ENCODE results near the gene PPP1R12C. TPM values are rescaled to one million over a fixed set of nuclear protein-coding genes. Genes with fewer than 3 reads are reported as not detected.
"Not testable (repeated sequence)": the region's sequence is repeated elsewhere in the genome, so short reads cannot be mapped to it uniquely, and the experiment has no call there.

The PPP1R12C gene
- polyA plus RNA-seq, 1 experiment: 50.8 TPM

DNA sequence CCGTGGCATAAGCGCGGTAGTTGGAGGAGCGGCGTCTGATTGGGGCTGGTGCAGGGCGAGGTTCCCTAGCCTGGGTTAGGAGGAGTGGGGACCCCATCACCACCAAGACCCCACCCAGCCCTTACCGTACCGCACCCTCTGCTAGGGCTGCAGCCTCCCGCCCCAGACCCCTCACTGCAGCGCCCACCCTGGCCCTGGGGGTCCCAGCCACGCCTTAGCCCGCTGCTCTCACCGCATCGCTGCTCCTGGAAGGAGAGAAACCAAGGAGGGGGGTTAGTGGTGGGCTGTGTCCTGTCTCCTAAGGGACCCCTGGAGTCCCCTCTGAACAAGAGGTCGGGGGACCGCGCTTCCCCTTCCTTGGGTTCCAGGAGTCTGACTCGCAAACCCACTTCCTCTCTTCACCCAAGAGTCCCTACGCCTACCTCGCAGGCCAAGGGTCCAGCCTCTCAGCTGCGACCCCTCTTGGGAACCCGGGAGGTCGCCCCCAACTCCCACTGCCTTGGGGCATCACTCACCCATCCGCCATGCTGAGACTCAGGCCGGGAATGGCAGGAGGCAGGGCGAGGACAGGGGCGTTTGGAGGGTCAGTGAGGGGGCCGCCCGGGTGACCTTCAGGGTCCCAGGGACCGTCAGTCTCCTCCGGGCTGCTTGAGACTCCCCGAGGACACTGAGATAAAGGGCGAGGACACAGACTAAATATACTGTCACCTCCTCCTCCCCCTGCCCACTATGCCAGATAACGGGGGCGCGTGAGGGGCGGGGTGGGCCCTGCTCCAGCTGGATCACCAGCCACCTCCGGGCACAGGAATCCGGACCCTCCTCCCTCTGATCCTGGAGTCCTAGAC lies 39.8 kb upstream of the PPP1R12C start, which contains the start of gene TNNI3:
Gene TNNI3, minus strand, starts transcription at position 669 of the 845 bp plus-strand sequence. Its CDS starts 143 bp downstream, at position 526.
- Histone ChIP-seq H3K27me3 (ENCODE audit: control insufficient read depth, insufficient read depth, low read length) (peaks cover 5% of the 10 kb centered on the region; the same call in 1 of the 2 replicates), H3K36me3 (ENCODE audit: control insufficient read depth, insufficient read depth, low read length) (no peaks in the 10 kb centered on the region), H3K4me3 (ENCODE audit: low read depth, low read length) (no peak within 1 kb of the TSS)
- ChIA-PET CTCF (interaction anchor here (0.7 kb wide), 1 partner anchor 66 kb away, joined by 4 read pairs; no protein-coding TSS in a partner anchor), POLR2A (no interaction called here)
- no peak for DNase-seq (ENCODE audit: low read depth)
- TF ChIP-seq, protein P1, sequence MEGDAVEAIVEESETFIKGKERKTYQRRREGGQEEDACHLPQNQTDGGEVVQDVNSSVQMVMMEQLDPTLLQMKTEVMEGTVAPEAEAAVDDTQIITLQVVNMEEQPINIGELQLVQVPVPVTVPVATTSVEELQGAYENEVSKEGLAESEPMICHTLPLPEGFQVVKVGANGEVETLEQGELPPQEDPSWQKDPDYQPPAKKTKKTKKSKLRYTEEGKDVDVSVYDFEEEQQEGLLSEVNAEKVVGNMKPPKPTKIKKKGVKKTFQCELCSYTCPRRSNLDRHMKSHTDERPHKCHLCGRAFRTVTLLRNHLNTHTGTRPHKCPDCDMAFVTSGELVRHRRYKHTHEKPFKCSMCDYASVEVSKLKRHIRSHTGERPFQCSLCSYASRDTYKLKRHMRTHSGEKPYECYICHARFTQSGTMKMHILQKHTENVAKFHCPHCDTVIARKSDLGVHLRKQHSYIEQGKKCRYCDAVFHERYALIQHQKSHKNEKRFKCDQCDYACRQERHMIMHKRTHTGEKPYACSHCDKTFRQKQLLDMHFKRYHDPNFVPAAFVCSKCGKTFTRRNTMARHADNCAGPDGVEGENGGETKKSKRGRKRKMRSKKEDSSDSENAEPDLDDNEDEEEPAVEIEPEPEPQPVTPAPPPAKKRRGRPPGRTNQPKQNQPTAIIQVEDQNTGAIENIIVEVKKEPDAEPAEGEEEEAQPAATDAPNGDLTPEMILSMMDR (IDR thresholded peaks at IDR 0.05; ENCODE audit: insufficient read depth, low read depth, low read length): no peak

DNA sequence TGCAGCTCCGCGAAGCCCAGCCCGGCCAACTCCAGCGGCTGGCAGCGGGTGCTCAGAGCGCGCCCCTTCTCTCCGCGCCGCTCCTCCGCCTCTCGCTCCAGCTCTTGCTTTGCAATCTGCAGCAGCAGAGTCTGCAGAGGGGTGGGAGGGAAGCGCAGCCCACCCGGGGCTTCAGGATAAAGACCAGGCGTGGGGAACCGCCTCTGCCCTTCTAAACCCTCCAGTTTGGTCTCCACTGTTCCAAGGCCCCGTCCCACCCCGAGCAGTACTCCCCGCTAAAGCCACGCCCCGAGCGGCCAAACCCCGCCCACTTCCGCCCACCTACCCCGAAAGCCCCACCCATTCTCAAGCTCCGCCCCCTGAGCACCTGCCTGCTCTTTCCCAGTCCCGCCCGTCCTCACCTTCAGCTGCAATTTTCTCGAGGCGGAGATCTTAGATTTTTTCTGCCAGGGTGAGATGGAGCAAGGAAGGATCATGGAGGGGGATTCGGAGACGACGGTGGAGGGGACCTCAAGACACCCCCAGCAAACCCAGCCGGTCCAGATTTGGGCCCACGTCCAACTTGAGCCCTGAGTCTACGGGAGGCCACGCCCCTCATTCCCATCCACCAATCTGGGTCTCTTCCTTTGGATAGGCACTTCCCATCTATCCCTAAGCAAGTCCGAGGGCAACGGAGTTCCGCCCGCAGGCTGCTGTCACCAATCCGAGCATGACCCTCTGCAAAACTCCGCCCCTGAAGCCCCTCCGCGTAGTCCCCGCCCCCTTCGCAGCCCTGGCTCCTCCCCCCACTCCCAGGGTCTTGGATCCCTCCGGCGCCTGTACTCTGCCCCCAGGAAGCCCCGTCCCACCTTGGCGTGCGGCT lies 39.0 kb upstream of the PPP1R12C start:
- TF ChIP-seq, protein P1 (IDR thresholded peaks at IDR 0.05; ENCODE audit: insufficient read depth, low read depth, low read length): no peak
- POLR2A ChIA-PET: no interaction called here

DNA sequence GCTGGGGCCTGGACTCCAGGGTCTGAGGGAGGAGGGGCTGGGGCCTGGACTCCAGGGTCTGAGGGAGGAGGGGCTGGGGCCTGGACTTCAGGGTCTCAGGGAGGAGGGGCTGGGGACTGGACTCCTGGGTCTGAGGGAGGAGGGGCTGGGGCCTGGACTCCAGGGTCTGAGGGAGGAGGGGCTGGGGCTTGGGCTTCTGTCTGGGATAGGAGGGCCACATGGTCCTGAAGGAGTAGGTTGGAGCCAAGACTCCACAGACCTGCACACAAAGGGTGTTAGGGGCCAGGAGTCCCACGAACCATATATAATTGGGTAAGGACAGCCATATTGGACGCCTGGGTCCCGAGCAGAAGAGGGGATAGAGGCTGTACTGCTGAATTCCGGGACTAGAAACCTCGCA lies 38.3 kb upstream of the PPP1R12C start:
- H3K27me3 ChIP-seq (ENCODE audit: control insufficient read depth, insufficient read depth, low read length); H3K4me3 ChIP-seq (ENCODE audit: low read depth, low read length); H3K36me3 ChIP-seq (ENCODE audit: control insufficient read depth, insufficient read depth, low read length); CTCF ChIA-PET; POLR2A ChIA-PET; DNase-seq (ENCODE audit: low read depth): not testable (repeated sequence)

More for the DNA sequence above, 39.0 kb upstream of the PPP1R12C start:
- DNase-seq (ENCODE audit: low read depth): no peak
- CTCF ChIA-PET: no interaction called here
- H3K27me3 ChIP-seq (ENCODE audit: control insufficient read depth, insufficient read depth, low read length): peaks cover 2% of the 10 kb centered on the region; the same call in 1 of the 2 replicates
- H3K36me3 ChIP-seq (ENCODE audit: control insufficient read depth, insufficient read depth, low read length): no peaks in the 10 kb centered on the region
- H3K4me3 ChIP-seq (ENCODE audit: low read depth, low read length): no peak overlapping the region; the same call in 1 of the 2 replicates

DNA sequence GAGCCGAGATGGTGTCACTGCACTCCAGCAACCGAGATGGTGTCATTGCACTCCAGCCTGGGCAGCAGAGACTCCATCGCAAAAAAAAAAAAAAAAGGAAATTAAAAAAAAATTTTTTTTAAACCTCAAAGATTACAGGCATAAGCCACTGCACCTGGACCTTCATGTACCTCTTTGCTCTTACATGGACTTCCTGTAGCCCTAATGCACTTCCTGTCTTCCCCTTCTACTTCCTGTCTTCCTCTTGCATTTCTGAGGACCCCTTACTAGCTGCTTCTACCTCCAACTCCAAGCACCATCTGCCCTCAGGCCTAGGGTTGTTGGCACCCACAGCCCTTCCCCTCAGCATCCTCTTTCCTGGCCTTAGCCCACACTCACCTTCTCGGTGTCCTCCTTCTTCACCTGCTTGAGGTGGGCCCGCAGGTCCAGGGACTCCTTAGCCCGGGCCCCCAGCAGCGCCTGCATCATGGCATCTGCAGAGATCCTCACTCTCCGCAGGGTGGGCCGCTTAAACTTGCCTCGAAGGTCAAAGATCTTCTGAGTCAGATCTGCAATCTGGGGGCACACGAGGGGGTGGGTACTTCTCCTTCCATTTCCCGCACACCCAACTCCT lies 36.3 kb upstream of the PPP1R12C start:
- TF ChIP-seq, protein P1 (IDR thresholded peaks at IDR 0.05; ENCODE audit: insufficient read depth, low read depth, low read length): no peak
- Histone ChIP-seq H3K36me3 (ENCODE audit: control insufficient read depth, insufficient read depth, low read length) (no peaks in the 10 kb centered on the region), H3K27me3 (ENCODE audit: control insufficient read depth, insufficient read depth, low read length) (peaks cover 4% of the 10 kb centered on the region), H3K4me3 (ENCODE audit: low read depth, low read length) (no peak overlapping the region)
- ChIA-PET POLR2A (no interaction called here), CTCF (interaction anchor here (0.8 kb wide), 1 partner anchor 264 kb away, joined by 3 read pairs; no protein-coding TSS in a partner anchor)
- no peak for DNase-seq (ENCODE audit: low read depth)

DNA sequence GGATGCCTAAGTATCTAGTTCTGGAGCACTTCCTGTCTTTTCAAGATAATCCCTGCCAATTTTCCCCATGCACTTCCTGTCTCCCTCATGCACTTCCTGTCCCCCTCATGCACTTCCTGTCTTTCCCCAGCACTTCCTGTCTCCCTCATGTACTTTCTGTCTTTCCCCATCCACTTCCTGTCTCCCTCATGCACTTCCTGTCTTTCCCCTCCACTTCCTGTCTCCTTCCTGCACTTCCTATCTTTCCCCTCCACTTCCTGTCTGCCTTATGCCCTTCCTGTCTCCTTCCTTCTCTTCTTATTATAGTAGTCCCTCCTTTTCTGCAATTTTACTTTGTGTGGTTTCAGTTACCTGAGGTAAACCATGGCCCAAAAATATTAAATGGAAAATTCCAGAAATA lies 34.6 kb upstream of the PPP1R12C start:
- no peak for DNase-seq (ENCODE audit: low read depth)
- Histone ChIP-seq H3K4me3 (ENCODE audit: low read depth, low read length) (no peak overlapping the region), H3K27me3 (ENCODE audit: control insufficient read depth, insufficient read depth, low read length) (peaks cover 4% of the 10 kb centered on the region), H3K36me3 (ENCODE audit: control insufficient read depth, insufficient read depth, low read length) (no peaks in the 10 kb centered on the region)
- TF ChIP-seq, protein P1 (IDR thresholded peaks at IDR 0.05; ENCODE audit: insufficient read depth, low read depth, low read length): no peak
- ChIA-PET CTCF (interaction anchor here (1.1 to 2.2 kb wide), 3 partner anchors 8 to 11 kb away, joined by 4 to 16 read pairs (median 12); no protein-coding TSS in a partner anchor), POLR2A (no interaction called here)
